Dermis blood vessel endothelial cell (primary cell): ENCODE results near the gene TUBG1. TPM values are rescaled to one million over a fixed set of nuclear protein-coding genes. Genes with fewer than 3 reads are reported as not detected.

Source experiments
- total RNA-seq: library from RNA; depleted of rRNA; stranded (reverse); fragments of >200 nt; gene quantifications from 2 replicates; pipeline ENCODE4 v1.2.3, GENCODE V29; 2014

TUBG1 gene
- total RNA-seq, 1 donor from 2014 or later = 27.6 TPM

Other genes starting within 250 kb of the TUBG1 start
- 131 and 179 TPM in 2 replicates for gene STAT3, start 221.2 kb upstream of the TUBG1 start, total RNA-seq
- gene CAVIN1, start 186.4 kb upstream of the TUBG1 start, total RNA-seq = 768 and 840 TPM in 2 replicates
- 27.9 and 42.9 TPM in 2 replicates for gene ATP6V0A1, start 150.8 kb upstream of the TUBG1 start, total RNA-seq
- 44.9 and 53.3 TPM in 2 replicates for gene NAGLU, start 73.4 kb upstream of the TUBG1 start, total RNA-seq
- gene HSD17B1, start 56.8 kb upstream of the TUBG1 start, total RNA-seq = 0.23 and 0.34 TPM in 2 replicates
- gene COASY, start 47.5 kb upstream of the TUBG1 start, total RNA-seq = 9.5 and 33.9 TPM in 2 replicates
- 33.0 and 34.5 TPM in 2 replicates for gene MLX, start 42.6 kb upstream of the TUBG1 start, total RNA-seq
- gene PSMC3IP, start 32.0 kb upstream of the TUBG1 start, total RNA-seq = 4.9 and 5.5 TPM in 2 replicates
- gene RETREG3, start 309 bp upstream of the TUBG1 start, total RNA-seq = 63.8 and 72.5 TPM in 2 replicates
- 6.4 and 7.7 TPM in 2 replicates for gene TUBG2, start 49.6 kb downstream of the TUBG1 start, total RNA-seq
- 12.9 and 20.0 TPM in 2 replicates for gene PLEKHH3, start 67.3 kb downstream of the TUBG1 start, total RNA-seq
- gene CCR10, start 72.2 kb downstream of the TUBG1 start, total RNA-seq = 5.1 and 7.9 TPM in 2 replicates
- gene CNTNAP1, start 72.8 kb downstream of the TUBG1 start, total RNA-seq = 12.3 and 41.2 TPM in 2 replicates
- gene EZH1, start 135.4 kb downstream of the TUBG1 start, total RNA-seq = 12.9 and 18.2 TPM in 2 replicates
- gene RAMP2, start 151.5 kb downstream of the TUBG1 start, total RNA-seq = 9.7 and 13.1 TPM in 2 replicates
- 46.5 and 53.4 TPM in 2 replicates for gene VPS25, start 163.8 kb downstream of the TUBG1 start, total RNA-seq
- gene WNK4, start 170.9 kb downstream of the TUBG1 start, total RNA-seq = 3.4 TPM in 2 replicates
- 52.5 and 75.7 TPM in 2 replicates for gene COA3, start 189.0 kb downstream of the TUBG1 start, total RNA-seq
- 0.34 TPM in 1 of 2 replicates, not detected in the other for gene CNTD1, start 189.2 kb downstream of the TUBG1 start, total RNA-seq
- gene BECN1, start 214.6 kb downstream of the TUBG1 start, total RNA-seq = 133 and 168 TPM in 2 replicates
- 77.6 and 128 TPM in 2 replicates for gene PSME3, start 223.7 kb downstream of the TUBG1 start, total RNA-seq
- 0.42 and 0.85 TPM in 2 replicates for gene AOC2, start 234.9 kb downstream of the TUBG1 start, total RNA-seq
- 0.17 and 0.51 TPM in 2 replicates for gene AOC3, start 241.5 kb downstream of the TUBG1 start, total RNA-seq